Measurements from ENCODE around the gene CHAD.

DNA sequence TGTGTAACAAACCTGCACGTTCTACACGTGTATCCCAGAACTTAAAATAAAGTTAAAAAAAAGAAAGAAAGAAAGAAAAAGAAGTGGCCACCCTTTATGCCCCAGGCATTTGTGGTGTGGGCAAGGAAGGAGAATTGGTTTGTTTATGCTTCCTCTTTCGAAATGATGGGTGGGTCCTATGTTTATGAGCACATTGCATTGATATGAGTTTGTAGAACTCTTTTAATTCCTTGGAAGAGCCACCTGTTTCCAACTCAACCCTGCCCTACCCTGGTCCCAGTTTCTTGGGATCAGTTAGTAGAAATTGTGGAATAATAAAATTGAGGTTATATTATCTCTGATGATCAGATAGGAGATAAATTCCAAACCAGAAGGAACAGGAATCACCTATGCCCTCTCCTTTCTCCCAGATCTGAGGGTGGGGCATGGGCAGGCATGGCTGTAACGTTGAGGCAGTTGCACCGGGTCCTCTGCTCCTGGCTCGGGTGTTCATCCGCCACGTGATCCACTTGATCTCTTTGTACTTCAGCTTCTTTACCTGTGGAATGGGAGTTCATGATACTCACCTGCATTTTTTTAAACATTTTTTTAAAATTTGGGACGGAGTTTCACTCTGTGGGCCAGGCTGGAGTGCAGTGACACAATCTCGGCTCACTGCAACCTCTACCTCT lies 15.9 kb downstream of the CHAD start:
- TF ChIP-seq CTCF (conservative IDR thresholded peaks at IDR 0.05; ENCODE audit: low read length): no peak
- no peak for TF ChIP-seq EZH2phosphoT487 (IDR thresholded peaks at IDR 0.05; ENCODE audit: borderline replicate concordance)
